WTC11 (cell line): ENCODE data around the gene CD8B. TPM values are rescaled to one million over a fixed set of nuclear protein-coding genes. Genes with fewer than 3 reads are reported as not detected.
A peak's percentile ranks its signal among the peaks of the same experiment; 100 is the strongest.

Experiments
- ATAC-seq: fragments of 200-7000 bp; cut with Tn5 transposase; 2 replicates; pipeline ENCODE4 v1.10.0; 2021; ENCODE audit warnings: mild to moderate bottlenecking, moderate library complexity
- CTCF ChIA-PET: fragments of 300-600 bp; sonication (Branson Sonifier 250); formaldehyde crosslinking; loops from one replicate; lab custom pipeline; 2021; ENCODE audit warnings: antibody characterized with exemption; lab: Charles Lee
- POLR2A ChIA-PET: fragments of 350-600 bp; sonication (Branson Sonifier 250); formaldehyde crosslinking; loops from one replicate; lab custom pipeline; 2021; ENCODE audit warnings: antibody characterized with exemption; lab: Charles Lee
- DNase-seq: peaks from one replicate; pipeline ENCODE4 v3.0.0; 2021; ENCODE audit warnings: low spot score
- H3K27ac Mint-ChIP-seq: 2 replicates; pipeline ENCODE4 v1.8.0; 2021; ENCODE audit warnings: mixed read lengths
- H3K27me3 Mint-ChIP-seq: 2 replicates; pipeline ENCODE4 v1.8.0; 2021; ENCODE audit warnings: low read depth, mild to moderate bottlenecking, moderate library complexity, mixed read lengths
- H3K36me3 Mint-ChIP-seq: 2 replicates; pipeline ENCODE4 v1.8.0; 2021; ENCODE audit warnings: mixed read lengths
- H3K4me1 Mint-ChIP-seq: 2 replicates; pipeline ENCODE4 v1.8.0; 2022; ENCODE audit warnings: mixed read lengths
- H3K4me3 Mint-ChIP-seq: 2 replicates; pipeline ENCODE4 v1.8.0; 2021; ENCODE audit warnings: mild to moderate bottlenecking, moderate library complexity, mixed read lengths
- H3K9me3 Mint-ChIP-seq: 2 replicates; pipeline ENCODE4 v1.8.0; 2021; ENCODE audit warnings: mixed read lengths
- ATF1 ChIP-seq: sonication (generic); formaldehyde crosslinking; IDR thresholded peaks from 2 replicates; pipeline ENCODE4 v1.8.1; 2023; ENCODE audit warnings: mild to moderate bottlenecking, moderate library complexity, missing genetic modification reagents
- ATF3 ChIP-seq: sonication (generic); formaldehyde crosslinking; conservative IDR thresholded peaks from 2 replicates; pipeline ENCODE4 v1.8.1; 2022; ENCODE audit warnings: mild to moderate bottlenecking, missing genetic modification reagents
- CBFB ChIP-seq: sonication (generic); formaldehyde crosslinking; IDR thresholded peaks from 2 replicates; pipeline ENCODE4 v1.8.1; 2022; ENCODE audit warnings: mild to moderate bottlenecking, low read depth, missing genetic modification reagents
- E2F1 ChIP-seq: sonication (generic); formaldehyde crosslinking; IDR thresholded peaks from 2 replicates; pipeline ENCODE4 v1.8.0; 2022; ENCODE audit warnings: mild to moderate bottlenecking, missing genetic modification reagents
- E2F5 ChIP-seq: sonication (generic); formaldehyde crosslinking; IDR thresholded peaks from 2 replicates; pipeline ENCODE4 v1.8.1; 2022; ENCODE audit warnings: mild to moderate bottlenecking, moderate library complexity, missing genetic modification reagents
- ELF4 ChIP-seq: sonication (generic); formaldehyde crosslinking; IDR thresholded peaks from 2 replicates; pipeline ENCODE4 v1.8.1; 2022; ENCODE audit warnings: low read depth, mild to moderate bottlenecking, moderate library complexity, missing genetic modification reagents
- ERG ChIP-seq: fragments of 250-450 bp; sonication (Bioruptor Pico); IDR thresholded peaks from 2 replicates; pipeline ENCODE4 v1.8.0; 2021; ENCODE audit warnings: mild to moderate bottlenecking
- GABPB1 ChIP-seq: sonication (generic); formaldehyde crosslinking; IDR thresholded peaks from 2 replicates; pipeline ENCODE4 v1.8.1; 2023; ENCODE audit warnings: mild to moderate bottlenecking, missing genetic modification reagents
- KAT7 ChIP-seq: sonication (generic); formaldehyde crosslinking; IDR thresholded peaks from 2 replicates; pipeline ENCODE4 v1.8.1; 2023; ENCODE audit warnings: missing genetic modification reagents, mild to moderate bottlenecking, borderline replicate concordance
- MAX ChIP-seq: sonication (generic); formaldehyde crosslinking; IDR thresholded peaks from 2 replicates; pipeline ENCODE4 v1.8.0; 2022; ENCODE audit warnings: mild to moderate bottlenecking, missing genetic modification reagents
- MLX ChIP-seq: sonication (generic); formaldehyde crosslinking; IDR thresholded peaks from 2 replicates; pipeline ENCODE4 v1.8.1; 2023; ENCODE audit warnings: mild to moderate bottlenecking, missing genetic modification reagents, moderate library complexity
- NFE2L1 ChIP-seq: sonication (generic); formaldehyde crosslinking; IDR thresholded peaks from 2 replicates; pipeline ENCODE4 v1.8.1; 2023; ENCODE audit warnings: missing genetic modification reagents
- NFYB ChIP-seq: sonication (generic); formaldehyde crosslinking; conservative IDR thresholded peaks from 2 replicates; pipeline ENCODE4 v1.8.0; 2022; ENCODE audit warnings: low read depth, missing genetic modification reagents
- SMAD3 ChIP-seq: sonication (generic); formaldehyde crosslinking; IDR thresholded peaks from 2 replicates; pipeline ENCODE4 v1.8.0; 2022; ENCODE audit warnings: missing genetic modification reagents, mild to moderate bottlenecking, borderline replicate concordance
- TP53 ChIP-seq: sonication (generic); formaldehyde crosslinking; IDR thresholded peaks from 2 replicates; pipeline ENCODE4 v1.8.1; 2023; ENCODE audit warnings: mild to moderate bottlenecking, missing genetic modification reagents
- USF1 ChIP-seq: sonication (generic); formaldehyde crosslinking; IDR thresholded peaks from 2 replicates; pipeline ENCODE4 v1.8.0; 2022; ENCODE audit warnings: mild to moderate bottlenecking, missing genetic modification reagents
- USF2 ChIP-seq: sonication (generic); formaldehyde crosslinking; IDR thresholded peaks from 2 replicates; pipeline ENCODE4 v1.8.1; 2023; ENCODE audit warnings: mild to moderate bottlenecking, missing genetic modification reagents, moderate library complexity
- ZNF263 ChIP-seq: sonication (generic); formaldehyde crosslinking; IDR thresholded peaks from 2 replicates; pipeline ENCODE4 v1.8.1; 2022; ENCODE audit warnings: low read depth, mild to moderate bottlenecking, moderate library complexity, missing genetic modification reagents
- ZNF281 ChIP-seq: sonication (generic); formaldehyde crosslinking; IDR thresholded peaks from 2 replicates; pipeline ENCODE4 v1.8.0; 2023; ENCODE audit warnings: mild to moderate bottlenecking, missing genetic modification reagents
- ZNF512 ChIP-seq: sonication (generic); formaldehyde crosslinking; IDR thresholded peaks from 2 replicates; pipeline ENCODE4 v1.8.1; 2022; ENCODE audit warnings: missing genetic modification reagents, borderline replicate concordance
- total RNA-seq: library from RNA; stranded (reverse); gene quantifications from 3 replicates; pipeline ENCODE4 v1.2.3, GENCODE V29; 2021

The CD8B gene
- total RNA-seq, 1 experiment from 2014 or later = 0.70 TPM

GRCh38 chr2:86809481-86810121 lies 52.1 kb downstream of the CD8B start (continued):
- TF ChIP-seq ZNF512 (CRISPR knock-in tag) (no peak), NFE2L1 (no peak), ATF3 (CRISPR knock-in tag) (no peak), CBFB (CRISPR knock-in tag) (no peak), ERG (CRISPR knock-in tag) (no peak), USF2 (CRISPR knock-in tag) (no peak), USF1 (CRISPR knock-in tag) (no peak), KAT7 (CRISPR knock-in tag) (no peak), ZNF263 (CRISPR knock-in tag) (no peak), ATF1 (no peak), MAX (CRISPR knock-in tag) (no peak), TP53 (no peak)

- ChIA-PET POLR2A (no interaction called here), CTCF (interaction anchor here (0.6 to 1.5 kb wide), 5 partner anchors 17 to 1488 kb away, joined by 3 to 5 read pairs (median 3); no protein-coding TSS in a partner anchor)
- H3K4me3 Mint-ChIP-seq = peak overlapping the region; percentile 86
- peaks cover 50% of the 10 kb centered on the region for H3K27me3 Mint-ChIP-seq
- no peaks in the 10 kb centered on the region for H3K36me3 Mint-ChIP-seq
- ATAC-seq (peak; percentile 83), DNase-seq (peak; percentile 96)
- H3K9me3 Mint-ChIP-seq = no peaks in the 10 kb centered on the region
- peaks cover 21% of the 10 kb centered on the region for H3K4me1 Mint-ChIP-seq
- no peak overlapping the region for H3K27ac Mint-ChIP-seq
- TF ChIP-seq GABPB1 = no peak; the same call in 1 of the 2 replicates
- TF ChIP-seq ELF4 (CRISPR knock-in tag) = no peak
- peak; percentile 97 for TF ChIP-seq MAX (CRISPR knock-in tag)
- TF ChIP-seq KAT7 (CRISPR knock-in tag) = no peak
- 0 out of 2 replicates have a peak, but pooled peaks have one; percentile 60 for TF ChIP-seq ZNF281 (CRISPR knock-in tag)
- TF ChIP-seq E2F1 = peak; percentile 80; the same call in 1 of the 2 replicates
- no peak for TF ChIP-seq NFYB (CRISPR knock-in tag)
- no peak for TF ChIP-seq TP53
- TF ChIP-seq SMAD3 (CRISPR knock-in tag) = peak; percentile 83; the same call in 1 of the 2 replicates
- peak; percentile 38; the same call in 1 of the 2 replicates for TF ChIP-seq E2F5 (CRISPR knock-in tag)
- no peak for TF ChIP-seq MLX
Observed at GRCh38 chr2:86808315-86809161, 53.1 kb downstream of the CD8B start.
